Omental fat pad (tissue), 4 donors: ENCODE results near the gene NUMB. TPM values are rescaled to one million over a fixed set of nuclear protein-coding genes. Genes with fewer than 3 reads are reported as not detected.
"Not testable (repeated sequence)": the region's sequence is repeated elsewhere in the genome, so short reads cannot be mapped to it uniquely, and the experiment has no call there.

ENCODE experiments used
- ATAC-seq: fragments of 150-250 bp; one replicate; pipeline ENCODE4 v1.9.1; 2016; ENCODE audit warnings: mild to moderate bottlenecking, moderate library complexity; ENCODE audit not compliant: low FRiP score
- DNase-seq: peaks from one replicate; pipeline ENCODE4 v3.0.0-alpha.2; 2019; ENCODE audit warnings: low spot score
- total RNA-seq, 4 donors: library from RNA; depleted of rRNA; stranded (reverse); fragments of >200 nt; gene quantifications; one replicate each; pipeline ENCODE4 v1.1.0, GENCODE V29; 2016
- TF ChIP-seq, protein P1 (sequence below), 3 donors: fragments of 450-650 bp; IDR thresholded peaks; one replicate each; pipeline ENCODE4 v1.5.1; 2016 to 2017; ENCODE audit warnings: antibody characterized with exemption in 3 of 3, mild to moderate bottlenecking in 3 of 3, moderate library complexity in 2 of 3

The NUMB gene
- total RNA-seq, 4 donors from 2014 or later: 48.2 to 95.4 (median 62.8) TPM

DNA sequence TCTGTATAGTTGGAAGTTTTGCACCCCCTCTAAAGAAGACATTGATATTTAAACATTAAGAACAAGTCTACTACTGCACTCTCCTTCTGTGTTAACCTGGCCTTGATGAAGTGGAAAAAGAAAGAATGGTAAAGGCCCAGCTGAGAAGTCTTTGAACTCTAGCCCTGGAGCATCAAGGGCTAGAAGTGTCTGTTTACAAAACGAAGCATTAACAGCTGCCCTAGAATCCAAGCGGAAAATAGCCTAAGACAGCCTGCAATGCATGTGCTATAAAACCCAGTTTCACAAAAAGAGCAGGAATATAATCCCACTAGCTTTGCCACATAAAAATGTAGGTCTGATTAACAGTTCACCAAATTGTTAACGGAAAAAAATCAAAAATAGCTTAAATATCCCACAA, 60.5 kb downstream of the NUMB start:
- TF ChIP-seq, protein P1, sequence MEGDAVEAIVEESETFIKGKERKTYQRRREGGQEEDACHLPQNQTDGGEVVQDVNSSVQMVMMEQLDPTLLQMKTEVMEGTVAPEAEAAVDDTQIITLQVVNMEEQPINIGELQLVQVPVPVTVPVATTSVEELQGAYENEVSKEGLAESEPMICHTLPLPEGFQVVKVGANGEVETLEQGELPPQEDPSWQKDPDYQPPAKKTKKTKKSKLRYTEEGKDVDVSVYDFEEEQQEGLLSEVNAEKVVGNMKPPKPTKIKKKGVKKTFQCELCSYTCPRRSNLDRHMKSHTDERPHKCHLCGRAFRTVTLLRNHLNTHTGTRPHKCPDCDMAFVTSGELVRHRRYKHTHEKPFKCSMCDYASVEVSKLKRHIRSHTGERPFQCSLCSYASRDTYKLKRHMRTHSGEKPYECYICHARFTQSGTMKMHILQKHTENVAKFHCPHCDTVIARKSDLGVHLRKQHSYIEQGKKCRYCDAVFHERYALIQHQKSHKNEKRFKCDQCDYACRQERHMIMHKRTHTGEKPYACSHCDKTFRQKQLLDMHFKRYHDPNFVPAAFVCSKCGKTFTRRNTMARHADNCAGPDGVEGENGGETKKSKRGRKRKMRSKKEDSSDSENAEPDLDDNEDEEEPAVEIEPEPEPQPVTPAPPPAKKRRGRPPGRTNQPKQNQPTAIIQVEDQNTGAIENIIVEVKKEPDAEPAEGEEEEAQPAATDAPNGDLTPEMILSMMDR (IDR thresholded peaks at IDR 0.05): no peak
- ATAC-seq (no peak), DNase-seq (no peak)

DNA sequence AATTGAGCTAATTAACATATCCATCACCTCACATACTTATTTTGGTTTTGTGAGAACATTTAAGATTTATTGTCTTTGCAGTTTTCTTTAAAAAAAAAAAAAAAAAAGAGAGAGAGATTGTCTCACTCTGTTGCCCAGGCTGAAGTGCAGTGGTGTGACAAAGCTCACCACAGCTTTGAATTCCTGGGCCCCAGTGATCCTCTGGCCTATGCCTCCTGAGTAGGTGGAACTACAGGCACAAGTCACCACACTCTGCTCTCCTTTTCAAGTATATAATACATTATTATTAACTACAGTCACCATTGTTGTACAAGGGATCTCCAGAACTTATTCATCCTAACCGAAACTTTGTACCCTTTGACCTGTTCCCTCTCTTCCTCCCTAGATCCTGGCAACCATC, 64.0 kb downstream of the NUMB start:
- ATAC-seq: no peak
- TF ChIP-seq, protein P1 (IDR thresholded peaks at IDR 0.05): no peak

DNA sequence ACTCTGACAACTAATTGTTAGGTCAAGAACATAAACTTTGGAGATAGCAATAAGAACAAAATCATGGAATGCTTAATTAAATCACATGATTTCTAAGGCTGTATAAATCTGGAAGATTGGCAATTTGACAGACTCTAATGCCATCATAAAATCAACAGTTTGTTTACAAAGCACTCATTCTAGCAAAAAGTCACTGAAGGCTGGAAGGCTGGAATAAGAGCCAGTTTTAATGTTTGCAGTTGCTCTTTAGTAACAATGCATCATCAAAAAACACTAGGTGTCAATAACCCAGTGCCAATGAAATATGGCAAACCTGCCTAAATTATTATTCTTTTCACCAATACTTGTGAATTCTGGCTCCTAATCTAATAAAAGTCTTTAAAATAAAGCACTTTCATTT, 65.0 kb downstream of the NUMB start:
- ATAC-seq (no peak), DNase-seq (no peak)
- TF ChIP-seq, protein P1 (IDR thresholded peaks at IDR 0.05): no peak

More for the DNA sequence above, 64.0 kb downstream of the NUMB start:
- no peak for DNase-seq

DNA sequence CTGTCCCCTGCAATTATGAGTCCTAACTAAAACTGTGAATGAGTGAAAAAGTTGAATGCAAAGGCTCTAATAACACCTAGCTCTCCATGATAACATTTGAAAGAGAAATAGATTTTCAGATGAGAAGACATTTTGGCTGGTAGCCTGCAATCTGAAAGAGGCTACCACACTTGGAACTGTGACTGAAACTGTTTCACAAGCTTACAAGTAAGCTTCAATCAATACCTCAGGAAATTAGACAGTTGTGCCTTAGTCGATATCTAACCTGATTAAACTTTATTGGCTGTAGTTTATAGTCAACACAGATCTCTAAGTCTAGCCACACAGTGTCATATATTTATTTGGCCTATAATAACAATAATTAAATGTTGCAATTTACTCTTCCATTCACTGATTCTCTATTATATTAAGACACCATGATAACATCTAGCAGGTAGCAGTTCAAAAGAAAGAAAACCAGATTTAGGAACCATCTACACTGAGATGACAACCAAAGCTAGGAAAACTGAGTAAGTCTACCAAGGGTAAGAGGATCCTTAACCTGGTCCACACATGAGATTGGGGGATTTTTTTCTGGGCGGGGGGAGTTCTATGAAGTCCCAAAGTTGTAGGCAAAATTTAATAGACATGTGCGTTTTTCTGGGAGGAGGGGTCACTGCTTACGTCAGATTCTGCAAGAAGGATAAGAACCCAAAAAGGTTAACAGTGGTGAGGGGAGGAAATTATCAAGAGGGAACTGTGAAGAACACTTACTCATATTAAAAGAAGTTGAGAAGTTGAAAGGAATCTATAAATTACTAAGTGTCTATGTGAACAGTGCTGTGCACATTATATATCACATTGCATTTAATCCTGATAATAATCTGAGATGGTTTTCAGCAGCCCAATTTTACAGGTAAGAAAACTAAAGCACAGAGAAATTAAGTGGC, 65.8 kb downstream of the NUMB start:
- ATAC-seq (no peak), DNase-seq (no peak)
- TF ChIP-seq, protein P1 (IDR thresholded peaks at IDR 0.05): no peak

DNA sequence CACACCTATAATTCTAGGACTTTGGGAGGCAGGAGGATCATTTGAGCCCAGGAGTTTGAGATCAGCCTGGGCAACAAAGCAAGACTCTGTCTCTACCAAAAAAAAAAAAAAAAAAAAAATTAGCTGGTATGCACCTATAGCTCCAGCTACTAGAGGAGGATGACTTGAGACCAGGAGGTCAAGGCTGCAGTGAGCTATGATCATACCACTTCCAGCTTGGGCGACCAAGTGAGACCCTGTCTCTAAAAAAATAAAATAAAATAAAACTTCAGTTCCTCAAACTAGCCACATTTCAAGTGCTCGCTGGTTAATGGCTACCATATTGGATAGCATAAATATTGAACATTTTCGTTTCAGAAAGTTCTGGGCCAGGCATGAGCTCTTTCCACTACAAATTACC, 70.5 kb downstream of the NUMB start:
- not testable (repeated sequence) for ATAC-seq, DNase-seq

DNA sequence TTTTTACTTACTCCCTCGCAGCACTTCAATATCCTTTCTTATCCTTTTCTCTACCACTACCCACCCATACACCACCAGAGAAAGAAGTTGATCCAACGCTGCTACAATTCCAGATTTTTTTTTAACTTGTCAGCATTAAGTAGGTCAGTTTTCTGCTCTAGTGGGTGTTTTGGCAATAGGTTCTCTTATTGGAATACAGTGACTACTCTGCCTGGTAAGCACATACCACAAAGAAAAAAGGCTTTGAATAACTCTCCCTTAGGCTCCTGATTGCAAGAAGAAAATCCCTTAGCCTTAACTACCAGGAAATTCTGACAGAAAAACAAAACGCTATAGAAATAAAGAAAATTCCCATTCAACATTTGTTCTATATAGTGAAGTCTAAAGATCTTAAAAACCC, 72.0 kb downstream of the NUMB start:
- no peak for DNase-seq
- TF ChIP-seq, protein P1 (IDR thresholded peaks at IDR 0.05): no peak
- ATAC-seq: no peak

DNA sequence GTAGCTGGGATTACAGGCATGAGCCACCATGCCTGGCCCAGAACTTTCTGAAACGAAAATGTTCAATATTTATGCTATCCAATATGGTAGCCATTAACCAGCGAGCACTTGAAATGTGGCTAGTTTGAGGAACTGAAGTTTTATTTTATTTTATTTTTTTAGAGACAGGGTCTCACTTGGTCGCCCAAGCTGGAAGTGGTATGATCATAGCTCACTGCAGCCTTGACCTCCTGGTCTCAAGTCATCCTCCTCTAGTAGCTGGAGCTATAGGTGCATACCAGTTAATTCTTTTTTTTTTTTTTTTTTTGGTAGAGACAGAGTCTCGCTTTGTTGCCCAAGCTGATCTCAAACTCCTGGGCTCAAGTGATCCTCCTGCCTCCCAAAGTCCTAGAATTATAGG, 73.3 kb downstream of the NUMB start:
- ATAC-seq: not testable (repeated sequence)

DNA sequence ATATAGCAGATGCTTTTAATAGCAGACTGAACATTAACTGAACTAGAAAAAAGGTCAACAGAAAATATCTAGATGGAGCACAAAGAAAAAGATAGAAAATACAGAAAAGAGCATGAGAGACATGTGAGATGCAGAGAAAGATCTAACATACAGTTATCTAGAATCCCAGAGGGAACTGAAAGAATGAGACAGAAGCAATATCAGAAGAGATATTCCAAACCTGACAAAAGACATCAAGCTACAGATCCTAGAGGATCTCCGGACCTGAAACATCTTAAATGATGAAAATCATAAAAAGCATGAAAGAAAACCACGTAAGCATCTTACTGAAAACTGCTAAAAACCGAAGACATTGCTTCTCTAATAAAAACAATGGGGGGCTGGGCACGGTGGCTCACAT, 75.0 kb downstream of the NUMB start:
- ATAC-seq (no peak), DNase-seq (no peak)
- TF ChIP-seq, protein P1 (IDR thresholded peaks at IDR 0.05): no peak

More for the DNA sequence above, 73.3 kb downstream of the NUMB start:
- DNase-seq: not testable (repeated sequence)
